Activated naive CD4-positive, alpha-beta T cell treated with anti-CD3 and anti-CD28 coated beads for 36 hours (primary cell): ENCODE results near the gene KANK3. TPM values are rescaled to one million over a fixed set of nuclear protein-coding genes. Genes with fewer than 3 reads are reported as not detected.
"Not testable (repeated sequence)": the region's sequence is repeated elsewhere in the genome, so short reads cannot be mapped to it uniquely, and the experiment has no call there.

Experiments
- CTCF ChIA-PET: fragments of 350-600 bp; sonication (Branson Sonifier 250); formaldehyde crosslinking; loops from one replicate; lab custom pipeline; 2021; ENCODE audit warnings: antibody characterized with exemption; lab: Charles Lee
- DNase-seq: peaks from one replicate; pipeline ENCODE4 v3.0.0-alpha.2; 2020
- H3K27ac Mint-ChIP-seq: one replicate; pipeline ENCODE4 v1.8.0; 2021; ENCODE audit warnings: mild to moderate bottlenecking, mixed read lengths
- H3K27me3 Mint-ChIP-seq: one replicate; pipeline ENCODE4 v1.8.0; 2021; ENCODE audit warnings: low read depth, mixed read lengths
- H3K36me3 Mint-ChIP-seq: one replicate; pipeline ENCODE4 v1.8.0; 2021; ENCODE audit warnings: low read depth, mixed read lengths
- H3K4me1 Mint-ChIP-seq: one replicate; pipeline ENCODE4 v1.8.0; 2021; ENCODE audit warnings: low read depth, mixed read lengths
- H3K4me3 Mint-ChIP-seq: one replicate; pipeline ENCODE4 v1.8.0; 2021; ENCODE audit warnings: mild to moderate bottlenecking, moderate library complexity, mixed read lengths
- H3K9me3 Mint-ChIP-seq: one replicate; pipeline ENCODE4 v1.8.0; 2021; ENCODE audit warnings: mixed read lengths
- intact Hi-C: fragments of 100-400 bp; cut with micrococcal nuclease; formaldehyde crosslinking; loops from one replicate; pipeline ENCODE4 v1.15.1; 2023
- total RNA-seq, 2 experiments: library from RNA; stranded (reverse); gene quantifications; one replicate each; pipeline ENCODE4 v1.2.3, GENCODE V29; 2021

Gene KANK3
- total RNA-seq, 2 experiments from 2014 or later = 0.17 to 0.36 TPM

- H3K4me3 Mint-ChIP-seq, H3K4me1 Mint-ChIP-seq, CTCF ChIA-PET, H3K9me3 Mint-ChIP-seq, intact Hi-C loops, H3K36me3 Mint-ChIP-seq, DNase-seq: not testable (repeated sequence)
- peak overlapping the region; percentile 51 for H3K27ac Mint-ChIP-seq
- peaks cover 14% of the 10 kb centered on the region for H3K27me3 Mint-ChIP-seq
These were observed 6.7 kb upstream of the KANK3 start for GRCh38 chr19:8349629-8350372.

DNA sequence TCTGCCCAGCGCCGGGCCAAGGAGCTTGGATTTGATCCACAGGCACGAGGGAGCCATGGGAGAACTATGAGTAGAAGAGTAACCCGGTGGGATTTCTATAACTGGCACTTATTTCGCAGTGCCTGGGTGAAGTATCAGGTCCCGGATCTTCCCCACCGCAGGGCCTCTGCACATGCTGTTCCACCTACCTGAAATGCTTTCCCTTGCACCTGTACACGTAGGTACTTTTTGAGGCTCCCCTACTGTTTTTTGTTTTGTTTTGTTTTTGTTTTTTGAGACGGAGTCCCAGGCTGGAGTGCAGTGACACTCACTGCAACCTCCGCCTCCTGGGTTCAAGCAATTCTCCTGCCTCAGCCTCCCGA lies 402 bp upstream of the KANK3 start:
- CTCF ChIA-PET = interaction anchor here (0.8 to 3.6 kb wide), 2 partner anchors 10 to 90 kb away, joined by 3 to 18 read pairs; no protein-coding TSS in a partner anchor
- DNase-seq = no peak
- no peaks in the 10 kb centered on the region for H3K9me3 Mint-ChIP-seq
- H3K4me3 Mint-ChIP-seq = peak overlapping the region; percentile 73
- intact Hi-C loops = loop anchor here (1.0 kb wide), 1 partner anchor 22 kb away; the partner anchor contains the start of genes NDUFA7 and RPS28
- H3K27ac Mint-ChIP-seq = no peak overlapping the region
- peaks cover 4% of the 10 kb centered on the region for H3K4me1 Mint-ChIP-seq
- peaks cover 3% of the 10 kb centered on the region for H3K27me3 Mint-ChIP-seq
- H3K36me3 Mint-ChIP-seq = no peaks in the 10 kb centered on the region

GRCh38 chr19:8342316-8342683 lies 762 bp downstream of the KANK3 start:
- CTCF ChIA-PET = interaction anchor here (3.6 kb wide), 1 partner anchor 12 kb away, joined by 18 read pairs; no protein-coding TSS in a partner anchor
- H3K36me3 Mint-ChIP-seq = no peaks in the 10 kb centered on the region
- no peak for DNase-seq
- intact Hi-C loops = no loop called here
- no peak overlapping the region for H3K27ac Mint-ChIP-seq
- no peaks in the 10 kb centered on the region for H3K9me3 Mint-ChIP-seq
- H3K27me3 Mint-ChIP-seq = peaks cover 12% of the 10 kb centered on the region
- peaks cover 4% of the 10 kb centered on the region for H3K4me1 Mint-ChIP-seq
- H3K4me3 Mint-ChIP-seq = no peak overlapping the region

DNA sequence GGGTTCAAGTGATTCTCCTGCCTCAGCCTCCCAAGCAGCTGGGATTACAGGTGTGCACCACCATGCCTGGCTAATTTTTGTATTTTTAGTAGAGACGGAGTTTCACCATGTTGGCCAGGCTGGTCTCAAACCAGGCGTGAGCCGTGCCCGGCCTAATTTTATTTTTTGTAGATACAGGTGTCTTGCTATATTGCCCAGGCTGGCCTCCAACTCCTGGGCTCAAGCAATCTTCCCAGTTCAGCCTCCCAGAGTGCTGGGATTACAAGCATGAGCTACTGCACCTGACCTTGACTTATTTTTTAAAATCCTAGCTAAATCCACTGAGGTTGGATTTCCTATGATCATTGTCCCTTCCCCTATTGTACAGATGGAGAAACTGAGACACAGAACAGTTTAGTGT lies 1.6 kb downstream of the KANK3 start:
- H3K9me3 Mint-ChIP-seq, H3K4me1 Mint-ChIP-seq, DNase-seq, H3K27ac Mint-ChIP-seq, intact Hi-C loops, H3K4me3 Mint-ChIP-seq, H3K36me3 Mint-ChIP-seq: not testable (repeated sequence)
- H3K27me3 Mint-ChIP-seq = peaks cover 16% of the 10 kb centered on the region
- CTCF ChIA-PET = interaction anchor here (0.8 to 2.6 kb wide), 2 partner anchors 13 to 274 kb away, joined by 8 to 14 read pairs; no protein-coding TSS in a partner anchor

- peaks cover 8% of the 10 kb centered on the region for H3K4me1 Mint-ChIP-seq
- intact Hi-C loops = no loop called here
- CTCF ChIA-PET = interaction anchor here (0.8 to 2.6 kb wide), 2 partner anchors 14 to 275 kb away, joined by 8 to 14 read pairs; no protein-coding TSS in a partner anchor
- no peak for DNase-seq
- no peak overlapping the region for H3K27ac Mint-ChIP-seq
- H3K27me3 Mint-ChIP-seq = peaks cover 22% of the 10 kb centered on the region
- no peaks in the 10 kb centered on the region for H3K36me3 Mint-ChIP-seq
- no peak overlapping the region for H3K4me3 Mint-ChIP-seq
- H3K9me3 Mint-ChIP-seq = no peaks in the 10 kb centered on the region
These were observed 2.5 kb downstream of the KANK3 start for GRCh38 chr19:8340341-8341096.

DNA sequence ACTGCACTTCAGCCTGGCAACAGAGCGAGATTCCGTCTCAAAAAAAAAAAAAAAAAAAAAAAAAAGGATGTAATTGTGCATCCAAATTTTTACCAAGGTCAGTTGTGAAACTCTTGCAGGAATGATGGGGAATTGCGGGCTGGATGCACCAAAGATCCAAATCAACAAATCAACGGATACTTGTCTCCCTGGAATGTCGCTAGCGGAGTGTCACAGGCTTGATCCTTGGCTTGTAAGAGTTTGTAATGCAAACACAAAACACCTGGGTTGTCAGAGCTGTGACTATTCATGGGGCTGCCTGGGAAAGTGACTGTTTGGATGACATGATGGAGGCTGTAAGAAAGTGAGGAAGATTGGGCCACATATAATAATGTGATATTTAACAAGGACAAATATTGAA lies 4.2 kb downstream of the KANK3 start:
- Mint-ChIP-seq H3K4me3 (no peak overlapping the region), H3K27me3 (peaks cover 27% of the 10 kb centered on the region), H3K36me3 (no peaks in the 10 kb centered on the region), H3K4me1 (peaks cover 8% of the 10 kb centered on the region), H3K27ac (no peak overlapping the region), H3K9me3 (no peaks in the 10 kb centered on the region)
- intact Hi-C loops = no loop called here
- CTCF ChIA-PET = interaction anchor here (2.6 kb wide), 1 partner anchor 15 kb away, joined by 14 read pairs; no protein-coding TSS in a partner anchor
- DNase-seq = no peak

DNA sequence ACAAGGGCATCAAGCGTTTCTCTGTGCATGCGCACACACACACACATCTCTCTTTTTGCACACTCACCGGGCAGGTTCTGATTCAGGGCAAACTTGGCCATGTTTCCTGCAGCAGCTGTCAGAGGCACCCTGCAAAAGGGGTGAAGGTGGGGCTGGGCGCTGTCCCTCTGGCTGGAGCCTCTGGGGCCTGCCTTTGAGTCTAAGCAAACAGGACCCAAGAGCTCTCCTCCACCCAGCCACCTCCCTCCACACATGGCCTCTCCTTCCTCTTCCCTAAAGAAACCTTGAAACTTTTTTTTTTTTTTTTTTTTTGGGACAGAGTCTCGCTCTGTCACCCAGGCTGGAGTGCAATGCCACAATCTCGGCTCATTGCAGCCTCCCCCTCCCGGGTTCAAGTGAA lies 5.3 kb downstream of the KANK3 start:
- no peak overlapping the region for H3K4me3 Mint-ChIP-seq
- H3K4me1 Mint-ChIP-seq = peaks cover 4% of the 10 kb centered on the region
- intact Hi-C loops = no loop called here
- CTCF ChIA-PET = interaction anchor here (1.1 kb wide), 1 partner anchor 16 kb away, joined by 6 read pairs; no protein-coding TSS in a partner anchor
- no peaks in the 10 kb centered on the region for H3K36me3 Mint-ChIP-seq
- H3K9me3 Mint-ChIP-seq = no peaks in the 10 kb centered on the region
- H3K27me3 Mint-ChIP-seq = peaks cover 25% of the 10 kb centered on the region
- H3K27ac Mint-ChIP-seq = no peak overlapping the region
- no peak for DNase-seq

DNA sequence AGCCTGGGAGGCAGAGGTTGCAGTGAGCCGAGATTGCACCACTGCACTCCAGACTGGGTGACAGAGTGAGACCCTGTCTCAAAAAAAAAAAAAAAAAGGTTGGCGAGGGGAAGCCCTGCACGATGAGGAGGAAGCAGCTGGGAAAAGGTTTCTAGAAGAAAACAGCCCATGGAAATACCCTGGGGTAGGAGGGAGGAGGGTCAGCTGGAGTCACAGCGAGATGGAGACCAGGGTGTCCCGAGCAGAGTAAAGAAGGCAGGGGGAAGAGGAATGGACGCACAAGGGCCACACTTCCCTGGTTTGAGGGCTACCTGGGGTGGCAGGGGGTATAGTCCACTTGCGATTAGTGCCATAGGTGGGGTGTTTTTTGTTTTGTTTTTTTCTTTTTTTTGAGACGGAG lies 6.4 kb downstream of the KANK3 start:
- Mint-ChIP-seq H3K36me3 (no peaks in the 10 kb centered on the region), H3K4me3 (no peak overlapping the region), H3K4me1 (peaks cover 4% of the 10 kb centered on the region), H3K27me3 (peaks cover 25% of the 10 kb centered on the region), H3K9me3 (no peaks in the 10 kb centered on the region), H3K27ac (no peak overlapping the region)
- CTCF ChIA-PET = interaction anchor here (0.6 to 1.8 kb wide), 3 partner anchors 10 to 59 kb away, joined by 3 to 10 read pairs (median 4); no protein-coding TSS in a partner anchor
- intact Hi-C loops = no loop called here
- no peak for DNase-seq

- H3K27ac Mint-ChIP-seq = no peak overlapping the region
- no peak for DNase-seq
- H3K9me3 Mint-ChIP-seq = no peaks in the 10 kb centered on the region
- H3K4me3 Mint-ChIP-seq = peak overlapping the region; percentile 51
- H3K4me1 Mint-ChIP-seq = peaks cover 4% of the 10 kb centered on the region
- H3K36me3 Mint-ChIP-seq = no peaks in the 10 kb centered on the region
- intact Hi-C loops = no loop called here
- CTCF ChIA-PET = interaction anchor here (0.6 to 1.8 kb wide), 6 partner anchors 10 to 170 kb away, joined by 3 to 10 read pairs (median 4); partner anchors contain the start of gene RAB11B
- H3K27me3 Mint-ChIP-seq = peaks cover 25% of the 10 kb centered on the region
These were observed 6.9 kb downstream of the KANK3 start for GRCh38 chr19:8336072-8336569.

DNA sequence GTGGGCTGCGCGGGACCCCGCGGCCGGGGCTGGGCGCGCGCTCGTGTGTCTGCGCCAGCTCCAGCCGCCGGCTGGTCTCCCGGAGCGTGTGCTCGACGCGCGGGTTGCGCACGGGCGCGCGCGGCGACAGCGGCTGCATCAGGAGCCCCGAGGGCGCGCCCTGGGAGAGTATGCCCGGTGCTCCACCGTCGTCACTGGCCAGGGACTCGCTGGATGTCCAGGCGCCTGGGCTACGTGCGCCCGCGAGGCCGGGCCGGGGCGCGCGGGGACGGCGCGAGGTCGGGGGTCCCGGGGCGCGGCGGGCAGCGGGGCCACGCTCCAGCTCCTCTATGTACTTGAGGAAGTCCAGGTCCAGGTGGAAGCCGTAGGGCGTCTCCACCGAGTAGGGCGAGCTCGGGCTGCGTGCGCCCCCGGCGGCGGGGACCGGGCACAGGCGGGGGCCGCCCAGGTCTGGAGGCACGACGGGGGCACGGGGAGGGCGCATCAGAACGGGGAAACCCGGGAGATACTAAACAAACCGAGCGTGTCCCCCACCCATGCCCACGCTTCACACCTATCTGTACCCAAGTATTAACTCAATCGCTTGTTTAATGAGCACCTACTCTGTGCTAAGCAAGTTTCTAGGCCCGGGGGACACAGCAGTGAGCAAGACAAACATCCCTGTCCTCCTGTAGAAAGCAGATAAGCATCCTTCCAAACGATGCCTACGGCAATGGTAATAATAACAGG lies 7.6 kb downstream of the KANK3 start:
- Mint-ChIP-seq H3K27ac (no peak overlapping the region), H3K36me3 (no peaks in the 10 kb centered on the region), H3K9me3 (no peaks in the 10 kb centered on the region), H3K4me3 (peak overlapping the region; percentile 51), H3K4me1 (peaks cover 4% of the 10 kb centered on the region), H3K27me3 (peaks cover 25% of the 10 kb centered on the region)
- CTCF ChIA-PET = interaction anchor here (1.0 to 1.8 kb wide), 6 partner anchors 9 to 170 kb away, joined by 3 to 10 read pairs (median 4); partner anchors contain the start of gene RAB11B
- peak; percentile 32 for DNase-seq
- intact Hi-C loops = no loop called here

GRCh38 chr19:8334458-8335342 lies 8.4 kb downstream of the KANK3 start:
- Mint-ChIP-seq H3K4me1 (peaks cover 4% of the 10 kb centered on the region), H3K27me3 (peaks cover 24% of the 10 kb centered on the region), H3K4me3 (no peak overlapping the region), H3K36me3 (no peaks in the 10 kb centered on the region), H3K9me3 (no peaks in the 10 kb centered on the region), H3K27ac (no peak overlapping the region)
- intact Hi-C loops = no loop called here
- no peak for DNase-seq
- CTCF ChIA-PET = interaction anchor here (1.1 to 1.8 kb wide), 5 partner anchors 8 to 171 kb away, joined by 3 to 10 read pairs (median 4); partner anchors contain the start of gene RAB11B
